GM23338 (cell line): ENCODE data around the gene LDHA. TPM values are rescaled to one million over a fixed set of nuclear protein-coding genes. Genes with fewer than 3 reads are reported as not detected.

ENCODE experiments used
- ATAC-seq: fragments of 200-7000 bp; cut with Tn5 transposase; 3 replicates; pipeline ENCODE4 v1.9.1; 2020
- DNase-seq: peaks from one replicate; pipeline ENCODE4 v3.0.0-alpha.2; 2015; ENCODE audit warnings: low spot score
- H2AFZ ChIP-seq: fragments of 200-600 bp; sonication (generic); 2 replicates; pipeline ENCODE4 v1.8.0; 2016; ENCODE audit warnings: antibody characterized with exemption, mild to moderate bottlenecking, moderate library complexity
- H3F3A ChIP-seq: fragments of 200-600 bp; sonication (generic); replicated peaks from 2 replicates; pipeline ENCODE4 v1.8.0; 2017; ENCODE audit warnings: antibody characterized with exemption, mixed run types, low read depth
- H3K27ac ChIP-seq: fragments of 200-600 bp; sonication (generic); 2 replicates; pipeline ENCODE4 v1.6.1; 2016; ENCODE audit warnings: low read depth
- H3K27me3 ChIP-seq: fragments of 200-600 bp; sonication (generic); 2 replicates; pipeline ENCODE4 v1.8.0; 2016; ENCODE audit warnings: mild to moderate bottlenecking, mixed run types, moderate library complexity; ENCODE audit not compliant: insufficient read depth
- H3K36me3 ChIP-seq: fragments of 200-600 bp; sonication (generic); 2 replicates; pipeline ENCODE4 v1.8.0; 2016; ENCODE audit warnings: mild to moderate bottlenecking; ENCODE audit not compliant: insufficient read depth
- H3K4me1 ChIP-seq: fragments of 200-600 bp; sonication (generic); 2 replicates; pipeline ENCODE4 v1.8.0; 2016; ENCODE audit warnings: mild to moderate bottlenecking, moderate library complexity; ENCODE audit not compliant: insufficient read depth
- H3K4me2 ChIP-seq: fragments of 200-600 bp; sonication (generic); 2 replicates; pipeline ENCODE4 v1.7.1; 2017; ENCODE audit warnings: mixed run types
- H3K4me3 ChIP-seq: fragments of 200-600 bp; sonication (generic); 2 replicates; pipeline ENCODE4 v1.6.1; 2016; ENCODE audit warnings: mixed run types
- H3K79me2 ChIP-seq: fragments of 200-600 bp; sonication (generic); replicated peaks from 2 replicates; pipeline ENCODE4 v1.8.0; 2017; ENCODE audit warnings: mild to moderate bottlenecking; ENCODE audit not compliant: insufficient read depth
- H3K9me2 ChIP-seq: fragments of 200-600 bp; sonication (generic); 2 replicates; pipeline ENCODE4 v1.8.0; 2017; ENCODE audit not compliant: insufficient read depth
- H4K20me1 ChIP-seq: fragments of 200-600 bp; sonication (generic); replicated peaks from 2 replicates; pipeline ENCODE4 v1.8.0; 2017; ENCODE audit warnings: mild to moderate bottlenecking; ENCODE audit not compliant: insufficient read depth
- H3K27ac Mint-ChIP-seq: 2 replicates; pipeline ENCODE4 v1.8.0; 2020; ENCODE audit warnings: inconsistent platforms, mild to moderate bottlenecking, moderate library complexity, mixed read lengths
- H3K27me3 Mint-ChIP-seq: 3 replicates; pipeline ENCODE4 v1.8.0; 2022; ENCODE audit warnings: low read depth, mild to moderate bottlenecking, moderate library complexity, mixed read lengths, inconsistent platforms; ENCODE audit not compliant: insufficient read depth, poor library complexity
- H3K36me3 Mint-ChIP-seq: 3 replicates; pipeline ENCODE4 v1.8.0; 2021; ENCODE audit warnings: low read depth, mild to moderate bottlenecking, inconsistent platforms, moderate library complexity, mixed read lengths
- H3K4me1 Mint-ChIP-seq: 3 replicates; pipeline ENCODE4 v1.8.0; 2020; ENCODE audit warnings: mild to moderate bottlenecking, inconsistent platforms, mixed read lengths
- H3K4me3 Mint-ChIP-seq: 3 replicates; pipeline ENCODE4 v1.8.0; 2021; ENCODE audit warnings: moderate library complexity, mild to moderate bottlenecking, inconsistent platforms, mixed read lengths
- H3K9me3 Mint-ChIP-seq: 3 replicates; pipeline ENCODE4 v1.8.0; 2020; ENCODE audit warnings: moderate library complexity, mild to moderate bottlenecking, inconsistent platforms, mixed read lengths
- CREB1 ChIP-seq: fragments of 250-450 bp; sonication (Bioruptor Pico); IDR thresholded peaks from 2 replicates; pipeline ENCODE4 v1.5.0; 2020; ENCODE audit warnings: low read depth, mild to moderate bottlenecking, moderate library complexity
- EZH2 ChIP-seq: fragments of 200-600 bp; sonication (generic); IDR thresholded peaks from one replicate; pipeline ENCODE4 v1.8.0; 2017; ENCODE audit warnings: antibody characterized with exemption, mild to moderate bottlenecking, low read depth; ENCODE audit not compliant: unreplicated experiment
- EZH2phosphoT487 ChIP-seq: fragments of 200-600 bp; sonication (generic); IDR thresholded peaks from one replicate; pipeline ENCODE4 v1.8.1; 2018; ENCODE audit warnings: antibody characterized with exemption; ENCODE audit not compliant: unreplicated experiment
- JUNB ChIP-seq: IDR thresholded peaks from one replicate; pipeline ENCODE4 v1.6.1; 2016; ENCODE audit warnings: antibody characterized with exemption; ENCODE audit not compliant: unreplicated experiment
- NANOG ChIP-seq: IDR thresholded peaks from 2 replicates; pipeline ENCODE4 v1.6.1; 2016; ENCODE audit warnings: antibody characterized with exemption, borderline replicate concordance
- POLR2AphosphoS5 ChIP-seq: IDR thresholded peaks from 2 replicates; pipeline ENCODE4 v1.6.1; 2016; ENCODE audit warnings: antibody characterized with exemption, low read depth
- REST ChIP-seq: IDR thresholded peaks from one replicate; pipeline ENCODE4 v1.6.1; 2018; ENCODE audit warnings: antibody characterized with exemption; ENCODE audit not compliant: unreplicated experiment
- STAT1 ChIP-seq: IDR thresholded peaks from one replicate; pipeline ENCODE4 v1.6.1; 2016; ENCODE audit warnings: antibody characterized with exemption; ENCODE audit not compliant: unreplicated experiment
- ZNF114 ChIP-seq: fragments of 250-450 bp; sonication (Bioruptor Pico); IDR thresholded peaks from 2 replicates; pipeline ENCODE4 v1.5.0; 2020; ENCODE audit warnings: mild to moderate bottlenecking, moderate library complexity
- ZNF331 ChIP-seq: fragments of 250-450 bp; sonication (Bioruptor Pico); IDR thresholded peaks from 2 replicates; pipeline ENCODE4 v1.5.0; 2020; ENCODE audit warnings: low read depth, mild to moderate bottlenecking, moderate library complexity
- polyA plus RNA-seq: library from polyadenylated mRNA; unstranded; fragments of >200 nt; fragmentation: Nextera tagmentation; extraction: Ambion mirVana; gene quantifications from 2 replicates; pipeline ENCODE4 v1.2.1, GENCODE V29; 2016
- total RNA-seq: library from RNA; depleted of rRNA; stranded (reverse); fragments of >200 nt; shearing (Covaris generic); gene quantifications from 2 replicates; pipeline ENCODE4 v1.2.3, GENCODE V29; 2014
- TF ChIP-seq, protein P1 (sequence below): IDR thresholded peaks from 2 replicates; pipeline ENCODE4 v1.6.1; 2016; ENCODE audit warnings: antibody characterized with exemption
- TF ChIP-seq, protein P2 (sequence below), 2 experiments: fragments of 200-600 bp in 1 of 2; sonication (generic) in 1 of 2; conservative IDR thresholded peaks; 2 replicates each; pipeline versions ENCODE4 v1.5.1 to v1.6.1; 2016 to 2017; ENCODE audit warnings: antibody characterized with exemption in 2 of 2, low read depth in 2 of 2, mild to moderate bottlenecking in 2 of 2, moderate library complexity in 1 of 2
- TF ChIP-seq, protein P3 (sequence below): fragments of 250-450 bp; sonication (Bioruptor Pico); IDR thresholded peaks from 2 replicates; pipeline ENCODE4 v1.5.0; 2020; ENCODE audit warnings: mild to moderate bottlenecking, moderate library complexity

LDHA gene
- total and polyA plus RNA-seq, 2 experiments from 2014 or later: 432 to 467 TPM

- H3K4me1 Mint-ChIP-seq: no peaks in the 10 kb centered on the region; the same call in 2 of the 3 replicates
- H3K9me3 Mint-ChIP-seq: no peaks in the 10 kb centered on the region; the same call in 2 of the 3 replicates
- Histone ChIP-seq H3K36me3 (no peaks in the 10 kb centered on the region), H3K27ac (no peak overlapping the region), H3K4me1 (no peaks in the 10 kb centered on the region), H2AFZ (peak overlapping the region; percentile 76; the same call in 1 of the 2 replicates), H3K4me3 (no peak overlapping the region), H3K4me2 (no peak overlapping the region), H3K27me3 (no peaks in the 10 kb centered on the region), H4K20me1 (no peaks in the 10 kb centered on the region), H3F3A (no peaks in the 10 kb centered on the region), H3K79me2 (no peaks in the 10 kb centered on the region), H3K9me2 (no peaks in the 10 kb centered on the region)
- H3K27ac Mint-ChIP-seq: no peak overlapping the region
- no peaks in the 10 kb centered on the region for H3K36me3 Mint-ChIP-seq
- TF ChIP-seq EZH2phosphoT487: no peak
- no peak for TF ChIP-seq STAT1
- TF ChIP-seq, protein P1, sequence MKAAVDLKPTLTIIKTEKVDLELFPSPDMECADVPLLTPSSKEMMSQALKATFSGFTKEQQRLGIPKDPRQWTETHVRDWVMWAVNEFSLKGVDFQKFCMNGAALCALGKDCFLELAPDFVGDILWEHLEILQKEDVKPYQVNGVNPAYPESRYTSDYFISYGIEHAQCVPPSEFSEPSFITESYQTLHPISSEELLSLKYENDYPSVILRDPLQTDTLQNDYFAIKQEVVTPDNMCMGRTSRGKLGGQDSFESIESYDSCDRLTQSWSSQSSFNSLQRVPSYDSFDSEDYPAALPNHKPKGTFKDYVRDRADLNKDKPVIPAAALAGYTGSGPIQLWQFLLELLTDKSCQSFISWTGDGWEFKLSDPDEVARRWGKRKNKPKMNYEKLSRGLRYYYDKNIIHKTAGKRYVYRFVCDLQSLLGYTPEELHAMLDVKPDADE: no peak
- no peak for TF ChIP-seq CREB1
- no peak for TF ChIP-seq NANOG
- TF ChIP-seq EZH2: no peak
- no peak for TF ChIP-seq ZNF331 (CRISPR knock-in tag)
- TF ChIP-seq JUNB: no peak
- no peak for TF ChIP-seq ZNF114 (CRISPR knock-in tag)
- TF ChIP-seq POLR2AphosphoS5: no peak
- no peak for TF ChIP-seq REST
- TF ChIP-seq, protein P2, sequence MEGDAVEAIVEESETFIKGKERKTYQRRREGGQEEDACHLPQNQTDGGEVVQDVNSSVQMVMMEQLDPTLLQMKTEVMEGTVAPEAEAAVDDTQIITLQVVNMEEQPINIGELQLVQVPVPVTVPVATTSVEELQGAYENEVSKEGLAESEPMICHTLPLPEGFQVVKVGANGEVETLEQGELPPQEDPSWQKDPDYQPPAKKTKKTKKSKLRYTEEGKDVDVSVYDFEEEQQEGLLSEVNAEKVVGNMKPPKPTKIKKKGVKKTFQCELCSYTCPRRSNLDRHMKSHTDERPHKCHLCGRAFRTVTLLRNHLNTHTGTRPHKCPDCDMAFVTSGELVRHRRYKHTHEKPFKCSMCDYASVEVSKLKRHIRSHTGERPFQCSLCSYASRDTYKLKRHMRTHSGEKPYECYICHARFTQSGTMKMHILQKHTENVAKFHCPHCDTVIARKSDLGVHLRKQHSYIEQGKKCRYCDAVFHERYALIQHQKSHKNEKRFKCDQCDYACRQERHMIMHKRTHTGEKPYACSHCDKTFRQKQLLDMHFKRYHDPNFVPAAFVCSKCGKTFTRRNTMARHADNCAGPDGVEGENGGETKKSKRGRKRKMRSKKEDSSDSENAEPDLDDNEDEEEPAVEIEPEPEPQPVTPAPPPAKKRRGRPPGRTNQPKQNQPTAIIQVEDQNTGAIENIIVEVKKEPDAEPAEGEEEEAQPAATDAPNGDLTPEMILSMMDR (conservative IDR thresholded peaks at IDR 0.05; ENCODE audit: low read depth in 2 of 2): no peak
- TF ChIP-seq, protein P3, sequence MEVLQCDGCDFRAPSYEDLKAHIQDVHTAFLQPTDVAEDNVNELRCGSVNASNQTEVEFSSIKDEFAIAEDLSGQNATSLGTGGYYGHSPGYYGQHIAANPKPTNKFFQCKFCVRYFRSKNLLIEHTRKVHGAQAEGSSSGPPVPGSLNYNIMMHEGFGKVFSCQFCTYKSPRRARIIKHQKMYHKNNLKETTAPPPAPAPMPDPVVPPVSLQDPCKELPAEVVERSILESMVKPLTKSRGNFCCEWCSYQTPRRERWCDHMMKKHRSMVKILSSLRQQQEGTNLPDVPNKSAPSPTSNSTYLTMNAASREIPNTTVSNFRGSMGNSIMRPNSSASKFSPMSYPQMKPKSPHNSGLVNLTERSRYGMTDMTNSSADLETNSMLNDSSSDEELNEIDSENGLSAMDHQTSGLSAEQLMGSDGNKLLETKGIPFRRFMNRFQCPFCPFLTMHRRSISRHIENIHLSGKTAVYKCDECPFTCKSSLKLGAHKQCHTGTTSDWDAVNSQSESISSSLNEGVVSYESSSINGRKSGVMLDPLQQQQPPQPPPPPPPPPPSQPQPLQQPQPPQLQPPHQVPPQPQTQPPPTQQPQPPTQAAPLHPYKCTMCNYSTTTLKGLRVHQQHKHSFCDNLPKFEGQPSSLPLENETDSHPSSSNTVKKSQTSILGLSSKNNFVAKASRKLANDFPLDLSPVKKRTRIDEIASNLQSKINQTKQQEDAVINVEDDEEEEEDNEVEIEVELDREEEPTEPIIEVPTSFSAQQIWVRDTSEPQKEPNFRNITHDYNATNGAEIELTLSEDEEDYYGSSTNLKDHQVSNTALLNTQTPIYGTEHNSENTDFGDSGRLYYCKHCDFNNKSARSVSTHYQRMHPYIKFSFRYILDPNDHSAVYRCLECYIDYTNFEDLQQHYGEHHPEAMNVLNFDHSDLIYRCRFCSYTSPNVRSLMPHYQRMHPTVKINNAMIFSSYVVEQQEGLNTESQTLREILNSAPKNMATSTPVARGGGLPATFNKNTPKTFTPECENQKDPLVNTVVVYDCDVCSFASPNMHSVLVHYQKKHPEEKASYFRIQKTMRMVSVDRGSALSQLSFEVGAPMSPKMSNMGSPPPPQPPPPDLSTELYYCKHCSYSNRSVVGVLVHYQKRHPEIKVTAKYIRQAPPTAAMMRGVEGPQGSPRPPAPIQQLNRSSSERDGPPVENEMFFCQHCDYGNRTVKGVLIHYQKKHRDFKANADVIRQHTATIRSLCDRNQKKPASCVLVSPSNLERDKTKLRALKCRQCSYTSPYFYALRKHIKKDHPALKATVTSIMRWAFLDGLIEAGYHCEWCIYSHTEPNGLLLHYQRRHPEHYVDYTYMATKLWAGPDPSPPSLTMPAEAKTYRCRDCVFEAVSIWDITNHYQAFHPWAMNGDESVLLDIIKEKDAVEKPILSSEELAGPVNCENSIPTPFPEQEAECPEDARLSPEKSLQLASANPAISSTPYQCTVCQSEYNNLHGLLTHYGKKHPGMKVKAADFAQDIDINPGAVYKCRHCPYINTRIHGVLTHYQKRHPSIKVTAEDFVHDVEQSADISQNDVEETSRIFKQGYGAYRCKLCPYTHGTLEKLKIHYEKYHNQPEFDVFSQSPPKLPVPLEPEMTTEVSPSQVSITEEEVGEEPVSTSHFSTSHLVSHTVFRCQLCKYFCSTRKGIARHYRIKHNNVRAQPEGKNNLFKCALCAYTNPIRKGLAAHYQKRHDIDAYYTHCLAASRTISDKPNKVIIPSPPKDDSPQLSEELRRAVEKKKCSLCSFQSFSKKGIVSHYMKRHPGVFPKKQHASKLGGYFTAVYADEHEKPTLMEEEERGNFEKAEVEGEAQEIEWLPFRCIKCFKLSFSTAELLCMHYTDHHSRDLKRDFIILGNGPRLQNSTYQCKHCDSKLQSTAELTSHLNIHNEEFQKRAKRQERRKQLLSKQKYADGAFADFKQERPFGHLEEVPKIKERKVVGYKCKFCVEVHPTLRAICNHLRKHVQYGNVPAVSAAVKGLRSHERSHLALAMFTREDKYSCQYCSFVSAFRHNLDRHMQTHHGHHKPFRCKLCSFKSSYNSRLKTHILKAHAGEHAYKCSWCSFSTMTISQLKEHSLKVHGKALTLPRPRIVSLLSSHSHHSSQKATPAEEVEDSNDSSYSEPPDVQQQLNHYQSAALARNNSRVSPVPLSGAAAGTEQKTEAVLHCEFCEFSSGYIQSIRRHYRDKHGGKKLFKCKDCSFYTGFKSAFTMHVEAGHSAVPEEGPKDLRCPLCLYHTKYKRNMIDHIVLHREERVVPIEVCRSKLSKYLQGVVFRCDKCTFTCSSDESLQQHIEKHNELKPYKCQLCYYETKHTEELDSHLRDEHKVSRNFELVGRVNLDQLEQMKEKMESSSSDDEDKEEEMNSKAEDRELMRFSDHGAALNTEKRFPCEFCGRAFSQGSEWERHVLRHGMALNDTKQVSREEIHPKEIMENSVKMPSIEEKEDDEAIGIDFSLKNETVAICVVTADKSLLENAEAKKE: no peak
- H3K27me3 Mint-ChIP-seq: peaks cover 9% of the 10 kb centered on the region
- DNase-seq: no peak
- ATAC-seq: peak; percentile 35; the same call in 2 of the 3 replicates
- no peak overlapping the region for H3K4me3 Mint-ChIP-seq
These were observed 10.2 kb upstream of the LDHA start for GRCh38 chr11:18384157-18384641.
